Gastrocnemius medialis (tissue), 4 donors: Measurements from ENCODE around the gene OR9A2. TPM values are rescaled to one million over a fixed set of nuclear protein-coding genes. Genes with fewer than 3 reads are reported as not detected.

Source experiments
- ATAC-seq, 2 donors: fragments of 150-250 bp; one replicate each; pipeline ENCODE4 v1.9.1; 2016
- DNase-seq, 2 donors: peaks; one replicate each; pipeline ENCODE4 v3.0.0-alpha.2; 2019
- H3K27ac ChIP-seq, 4 donors: fragments of 200-600 bp; sonication (generic); 1 replicate in 1 of 4; 2 replicates in 3 of 4; pipeline ENCODE4 v1.5.1; 2016 to 2018; ENCODE audit warnings: mild to moderate bottlenecking in 2 of 4, moderate library complexity in 1 of 4
- H3K27me3 ChIP-seq, 3 donors: fragments of 200-600 bp; sonication (generic) in 2 of 3; 1 replicate in 1 of 3; 2 replicates in 2 of 3; pipeline versions ENCODE4 v1.5.1 to v1.6.0; 2016 to 2019; ENCODE audit warnings: mild to moderate bottlenecking in 1 of 3, moderate library complexity in 1 of 3
- H3K36me3 ChIP-seq, 2 donors: fragments of 200-600 bp; sonication (generic) in 1 of 2; one replicate each; pipeline ENCODE4 v1.5.1; 2017 to 2018
- H3K4me1 ChIP-seq, 2 donors: fragments of 200-600 bp; sonication (generic) in 1 of 2; one replicate each; pipeline ENCODE4 v1.5.1; 2016 to 2017; ENCODE audit warnings: mild to moderate bottlenecking in 2 of 2
- H3K4me3 ChIP-seq, 4 donors: fragments of 200-600 bp; sonication (generic) in 3 of 4; 1 replicate in 1 of 4; 2 replicates in 3 of 4; pipeline ENCODE4 v1.5.1; 2016 to 2019; ENCODE audit warnings: mild to moderate bottlenecking in 2 of 4
- H3K9me3 ChIP-seq, 3 donors: fragments of 200-600 bp; sonication (generic) in 2 of 3; 1 replicate in 1 of 3; 2 replicates in 2 of 3; pipeline ENCODE4 v1.5.1; 2016 to 2019
- POLR2A ChIP-seq, 2 donors: fragments of 450-650 bp; IDR thresholded peaks; one replicate each; pipeline ENCODE4 v1.6.1; 2017; ENCODE audit warnings: antibody characterized with exemption in 2 of 2, mild to moderate bottlenecking in 2 of 2, moderate library complexity in 2 of 2
- in situ Hi-C, 4 donors: fragments of 200-750 bp; cut with MboI; loops; one replicate each; pipeline versions ENCODE4 v1.15.0 to v1.8.0; 2017; ENCODE audit warnings: low sequenced_read_pairs in 4 of 4
- intact Hi-C: fragments of 100-400 bp; cut with DNase I; formaldehyde crosslinking; loops from one replicate; pipeline ENCODE4 v1.15.1; 2023; ENCODE audit warnings: low total_unique reads
- total RNA-seq, 4 donors: library from RNA; depleted of rRNA; stranded (reverse); fragments of >200 nt; gene quantifications; one replicate each; pipeline versions ENCODE4 v1.1.0 to v1.2.3, GENCODE V29; 2016
- TF ChIP-seq, protein P1 (sequence below), 5 experiments: fragments of 450-650 bp in 3 of 5; fragments of 200-600 bp in 2 of 5; sonication (generic) in 2 of 5; IDR thresholded peaks in 4 of 5; conservative IDR thresholded peaks in 1 of 5; 1 replicate in 4 of 5; 2 replicates in 1 of 5; pipeline ENCODE4 v1.5.1; 2016 to 2019; ENCODE audit warnings: antibody characterized with exemption in 5 of 5, mild to moderate bottlenecking in 3 of 5, moderate library complexity in 3 of 5

OR9A2 gene, protein sequence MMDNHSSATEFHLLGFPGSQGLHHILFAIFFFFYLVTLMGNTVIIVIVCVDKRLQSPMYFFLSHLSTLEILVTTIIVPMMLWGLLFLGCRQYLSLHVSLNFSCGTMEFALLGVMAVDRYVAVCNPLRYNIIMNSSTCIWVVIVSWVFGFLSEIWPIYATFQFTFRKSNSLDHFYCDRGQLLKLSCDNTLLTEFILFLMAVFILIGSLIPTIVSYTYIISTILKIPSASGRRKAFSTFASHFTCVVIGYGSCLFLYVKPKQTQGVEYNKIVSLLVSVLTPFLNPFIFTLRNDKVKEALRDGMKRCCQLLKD
- not detected for total RNA-seq

DNA sequence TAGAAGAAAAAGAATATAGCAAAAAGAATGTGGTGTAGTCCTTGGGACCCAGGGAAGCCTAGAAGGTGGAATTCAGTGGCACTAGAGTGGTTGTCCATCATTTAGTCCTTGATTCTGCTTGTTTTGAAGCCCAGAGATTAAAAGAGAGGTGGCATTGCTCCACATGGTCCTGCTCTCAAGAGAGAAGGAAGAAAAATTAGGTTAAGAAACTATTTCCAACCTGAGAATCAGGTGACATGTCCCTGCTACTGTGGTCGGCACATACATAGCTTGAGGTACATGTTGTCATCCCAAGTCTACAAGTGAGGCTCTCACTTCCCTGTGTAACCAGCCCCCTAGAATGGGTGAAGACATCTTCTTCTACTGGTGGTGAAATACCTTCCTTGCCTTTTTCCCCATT is at the start of gene OR9A2:
Gene OR9A2, minus strand, starts transcription at position 101 of the 400 bp plus-strand sequence. Its CDS starts 0 bp downstream, at position 101.
- TF ChIP-seq, protein P1, sequence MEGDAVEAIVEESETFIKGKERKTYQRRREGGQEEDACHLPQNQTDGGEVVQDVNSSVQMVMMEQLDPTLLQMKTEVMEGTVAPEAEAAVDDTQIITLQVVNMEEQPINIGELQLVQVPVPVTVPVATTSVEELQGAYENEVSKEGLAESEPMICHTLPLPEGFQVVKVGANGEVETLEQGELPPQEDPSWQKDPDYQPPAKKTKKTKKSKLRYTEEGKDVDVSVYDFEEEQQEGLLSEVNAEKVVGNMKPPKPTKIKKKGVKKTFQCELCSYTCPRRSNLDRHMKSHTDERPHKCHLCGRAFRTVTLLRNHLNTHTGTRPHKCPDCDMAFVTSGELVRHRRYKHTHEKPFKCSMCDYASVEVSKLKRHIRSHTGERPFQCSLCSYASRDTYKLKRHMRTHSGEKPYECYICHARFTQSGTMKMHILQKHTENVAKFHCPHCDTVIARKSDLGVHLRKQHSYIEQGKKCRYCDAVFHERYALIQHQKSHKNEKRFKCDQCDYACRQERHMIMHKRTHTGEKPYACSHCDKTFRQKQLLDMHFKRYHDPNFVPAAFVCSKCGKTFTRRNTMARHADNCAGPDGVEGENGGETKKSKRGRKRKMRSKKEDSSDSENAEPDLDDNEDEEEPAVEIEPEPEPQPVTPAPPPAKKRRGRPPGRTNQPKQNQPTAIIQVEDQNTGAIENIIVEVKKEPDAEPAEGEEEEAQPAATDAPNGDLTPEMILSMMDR (IDR thresholded peaks at IDR 0.05 in 4 of 5, conservative IDR thresholded peaks at IDR 0.05 in 1 of 5), result no peak
- no peak for TF ChIP-seq POLR2A (IDR thresholded peaks at IDR 0.05)
- no peak within 1 kb of the TSS for H3K27ac ChIP-seq
- in situ Hi-C loops, result no loop called here

DNA sequence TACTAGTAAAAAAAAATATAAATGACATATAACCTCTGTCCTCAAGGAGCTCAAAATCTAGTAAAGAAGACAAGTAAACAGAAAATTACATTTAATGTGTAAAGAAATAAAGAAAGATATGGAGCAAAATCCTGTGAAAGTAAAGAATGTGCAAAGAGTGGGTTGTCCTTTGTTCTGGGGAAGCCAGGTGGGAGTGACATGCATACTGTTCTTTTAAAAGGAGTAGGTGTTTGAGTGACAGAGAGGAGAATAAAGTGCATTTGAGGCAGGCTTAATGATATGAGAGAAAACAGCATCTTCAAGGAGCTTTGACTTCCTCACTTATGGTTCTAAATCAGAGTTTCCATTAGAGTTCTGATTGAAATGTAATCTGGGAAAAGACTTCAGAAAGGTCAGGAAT is 47.2 kb upstream of the OR9A2 start:
- intact Hi-C loops, result no loop called here
- TF ChIP-seq POLR2A (IDR thresholded peaks at IDR 0.05), result no peak
- TF ChIP-seq, protein P1 (IDR thresholded peaks at IDR 0.05 in 4 of 5, conservative IDR thresholded peaks at IDR 0.05 in 1 of 5), result no peak

More for the DNA sequence above, at the start of gene OR9A2:
- DNase-seq, result no peak
- Histone ChIP-seq H3K4me3 (no peak within 1 kb of the TSS), H3K9me3 (no peaks in the 10 kb centered on the region), H3K27me3 (no peaks in the 10 kb centered on the region), H3K4me1 (no peaks in the 10 kb centered on the region), H3K36me3 (no peaks in the 10 kb centered on the region)
- intact Hi-C loops, result no loop called here
- ATAC-seq, result no peak

DNA sequence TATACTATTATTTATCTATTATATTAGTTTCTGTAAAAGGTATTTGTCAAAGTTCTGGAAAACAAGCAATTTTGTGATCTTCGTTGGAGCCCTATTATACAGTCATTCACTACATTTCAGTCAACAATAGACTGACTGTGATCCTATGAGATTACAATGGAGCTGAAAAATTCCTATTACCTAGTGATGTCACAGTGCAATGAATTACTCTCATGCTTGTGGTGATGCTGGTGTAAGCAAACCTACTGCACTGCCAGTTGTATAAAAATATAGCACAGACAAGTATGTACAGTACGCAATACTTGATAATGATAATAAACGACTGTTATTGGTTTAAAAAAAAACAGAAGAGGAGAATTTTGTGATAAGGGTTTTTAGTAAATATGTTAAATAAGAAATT is 46.6 kb upstream of the OR9A2 start:
- no peak for ATAC-seq
- in situ Hi-C loops (no loop called here), intact Hi-C loops (no loop called here)
- Histone ChIP-seq H3K27me3 (no peaks in the 10 kb centered on the region), H3K36me3 (no peaks in the 10 kb centered on the region), H3K4me3 (no peak overlapping the region), H3K9me3 (no peaks in the 10 kb centered on the region), H3K4me1 (no peaks in the 10 kb centered on the region), H3K27ac (no peak overlapping the region)
- no peak for DNase-seq
- no peak for TF ChIP-seq POLR2A (IDR thresholded peaks at IDR 0.05)
- TF ChIP-seq, protein P1 (IDR thresholded peaks at IDR 0.05 in 4 of 5, conservative IDR thresholded peaks at IDR 0.05 in 1 of 5), result no peak

More for the DNA sequence above, 47.2 kb upstream of the OR9A2 start:
- Histone ChIP-seq H3K27ac (no peak overlapping the region), H3K4me1 (no peaks in the 10 kb centered on the region), H3K27me3 (no peaks in the 10 kb centered on the region), H3K4me3 (no peak overlapping the region), H3K36me3 (no peaks in the 10 kb centered on the region), H3K9me3 (no peaks in the 10 kb centered on the region)
- no peak for ATAC-seq
- in situ Hi-C loops, result no loop called here
- no peak for DNase-seq

DNA sequence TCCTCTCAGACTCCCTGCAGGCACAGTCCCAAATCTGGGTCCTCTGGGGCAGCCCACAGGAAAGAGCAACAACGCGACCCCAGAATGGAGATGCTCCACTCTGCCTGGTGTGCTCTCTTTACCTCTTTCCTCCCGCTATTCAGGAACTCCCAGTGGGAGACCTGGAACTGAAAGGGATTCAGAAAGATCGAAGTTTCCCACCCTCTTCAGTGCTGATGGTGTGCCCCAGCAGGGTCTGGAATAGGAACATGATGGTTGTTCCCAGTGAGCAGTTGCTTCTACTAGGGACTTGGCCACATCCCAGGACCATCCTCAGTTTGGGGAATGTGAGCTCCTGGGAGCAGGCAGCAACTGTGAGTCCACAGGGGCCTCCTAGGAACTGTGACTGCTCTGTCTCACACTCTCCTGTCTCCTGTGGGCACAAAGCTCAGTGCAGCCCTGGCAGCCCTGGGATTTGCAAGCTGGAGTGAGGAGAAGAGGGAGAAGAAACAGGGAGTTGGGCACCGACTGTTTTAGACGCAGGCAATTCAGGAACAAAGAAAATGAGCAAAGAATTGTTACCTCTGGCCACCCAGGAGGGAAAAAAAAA is 43.1 kb upstream of the OR9A2 start:
- in situ Hi-C loops, result no loop called here
- ATAC-seq, result no peak
- Histone ChIP-seq H3K4me1 (no peaks in the 10 kb centered on the region), H3K36me3 (no peaks in the 10 kb centered on the region), H3K9me3 (no peaks in the 10 kb centered on the region), H3K4me3 (no peak overlapping the region), H3K27ac (no peak overlapping the region), H3K27me3 (no peaks in the 10 kb centered on the region)
- no peak for DNase-seq
- TF ChIP-seq POLR2A (IDR thresholded peaks at IDR 0.05), result no peak
- TF ChIP-seq, protein P1 (IDR thresholded peaks at IDR 0.05 in 4 of 5, conservative IDR thresholded peaks at IDR 0.05 in 1 of 5), result no peak
- intact Hi-C loops, result no loop called here
